Right ventricle myocardium superior (tissue), 1 donor: ENCODE data around the gene RCOR1. TPM values are rescaled to one million over a fixed set of nuclear protein-coding genes. Genes with fewer than 3 reads are reported as not detected.

Experiments
- ATAC-seq: fragments of 200-7000 bp; cut with Tn5 transposase; one replicate; pipeline ENCODE4 v1.9.1; 2020; ENCODE audit warnings: mild to moderate bottlenecking; ENCODE audit not compliant: poor library complexity
- DNase-seq: peaks from one replicate; pipeline ENCODE4 v3.0.0-alpha.2; 2020
- intact Hi-C: fragments of 100-400 bp; cut with DNase I; formaldehyde crosslinking; loops from one replicate; pipeline ENCODE4 v1.11.2; 2022
- total RNA-seq: library from RNA; stranded (reverse); fragmentation: NEBNext Ultra II Directional; extraction: Animal tissue kit (Norgen Biotek cat#: 25700); gene quantifications from one replicate; pipeline ENCODE4 v1.2.1, GENCODE V29; 2021
- donor health status: DM: no; HTN: yes; CAD: no; lungs with severe emphysema.

RCOR1 gene
- total RNA-seq, 1 donor from 2014 or later, result 10.8 TPM

- ATAC-seq (no peak), DNase-seq (no peak)
- intact Hi-C loops, result no loop called here
These were observed 137.4 kb downstream of the RCOR1 start for GRCh38 chr14:102729825-102730224.

DNA sequence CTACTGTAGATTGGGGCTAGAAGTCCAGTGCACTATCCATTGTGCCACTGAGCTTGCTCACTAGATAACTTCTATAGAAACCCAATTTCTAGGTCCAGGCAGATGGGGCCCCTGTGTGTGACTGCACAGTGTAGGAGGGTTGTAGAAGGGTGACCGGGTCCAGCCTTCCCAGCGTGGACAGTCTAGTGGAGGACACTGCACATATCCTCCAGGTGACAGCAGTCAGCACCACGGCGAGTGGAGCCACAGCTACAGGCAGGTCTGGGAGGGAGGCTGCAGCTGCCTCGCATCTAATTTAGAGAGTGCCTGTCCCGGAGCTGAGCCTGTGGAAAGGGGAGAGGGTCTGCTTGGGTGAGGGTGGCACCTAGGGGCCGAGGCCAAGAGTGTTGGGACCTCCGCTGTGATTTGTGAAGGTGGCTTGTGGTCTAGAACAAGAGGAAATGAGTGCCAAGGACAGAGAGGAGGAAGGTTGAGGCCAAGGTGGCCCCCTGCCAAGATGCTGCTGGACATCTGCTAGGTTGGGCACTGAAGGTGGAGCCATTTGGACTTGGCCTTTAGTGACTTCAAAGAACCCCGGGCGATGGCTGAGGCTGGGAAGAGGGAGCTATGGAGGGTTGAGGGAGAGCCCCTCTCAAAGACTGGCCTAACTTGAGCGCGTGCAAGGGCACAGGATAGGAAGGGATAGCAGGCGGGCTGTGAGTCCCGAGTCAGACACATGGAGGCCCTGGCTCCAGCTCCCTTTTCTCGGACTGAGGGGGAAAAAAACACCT, 138.8 kb downstream of the RCOR1 start:
- no peak for ATAC-seq
- DNase-seq, result no peak
- intact Hi-C loops, result no loop called here

DNA sequence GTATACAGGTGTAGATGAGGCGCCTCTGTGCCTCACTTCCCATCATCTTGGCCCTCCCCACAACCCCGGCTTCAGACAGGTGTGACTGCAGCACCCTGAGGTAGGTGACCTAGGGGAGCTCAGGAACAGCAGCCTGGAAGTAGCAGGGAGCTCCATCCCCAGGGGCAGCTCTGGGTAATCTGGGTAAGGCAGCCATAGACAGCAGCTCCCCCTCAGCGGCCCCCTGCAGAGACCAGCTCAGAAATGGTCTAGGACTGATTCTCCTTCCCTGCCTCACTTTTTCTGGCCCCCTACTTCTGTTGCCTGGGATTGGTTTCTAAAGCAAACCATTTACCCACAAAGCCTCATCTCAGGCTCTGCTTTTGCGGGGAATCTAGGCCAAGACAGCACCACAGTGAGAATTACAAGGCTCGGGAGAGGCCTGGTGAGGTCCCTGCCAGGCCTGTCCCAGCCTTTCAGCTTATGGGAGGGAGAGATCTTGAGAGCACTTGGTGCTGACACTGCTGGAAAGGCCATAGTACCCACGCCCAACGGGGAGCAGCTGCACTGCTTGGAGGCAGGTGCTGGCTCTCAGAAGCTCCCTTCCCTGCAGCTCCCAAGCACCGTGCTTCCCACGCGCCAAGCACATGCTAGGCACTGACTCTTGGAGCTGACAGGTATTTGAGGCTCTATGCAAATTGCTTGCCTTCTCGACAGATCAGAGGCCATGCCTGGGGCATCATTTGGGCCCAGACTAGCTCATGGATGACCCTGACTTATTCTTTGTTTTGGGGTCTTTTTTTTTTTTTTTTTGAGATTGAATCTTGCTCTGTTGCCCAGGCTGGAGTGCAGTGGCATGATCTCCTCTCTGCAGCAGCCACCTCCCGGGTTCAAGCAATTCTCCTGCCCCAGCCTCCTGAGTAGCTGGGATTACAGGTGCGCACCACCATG, 139.7 kb downstream of the RCOR1 start:
- ATAC-seq (no peak), DNase-seq (no peak)
- intact Hi-C loops, result no loop called here

- no peak for ATAC-seq
These were observed 140.5 kb downstream of the RCOR1 start for GRCh38 chr14:102732924-102733323.

GRCh38 chr14:102733326-102733725, 140.9 kb downstream of the RCOR1 start:
- DNase-seq (no peak), ATAC-seq (no peak)
- intact Hi-C loops, result no loop called here

More at GRCh38 chr14:102732924-102733323, 140.5 kb downstream of the RCOR1 start:
- DNase-seq, result no peak
- intact Hi-C loops, result no loop called here

GRCh38 chr14:102734436-102734835, 142.0 kb downstream of the RCOR1 start:
- ATAC-seq, result no peak
- intact Hi-C loops, result no loop called here
- DNase-seq, result no peak

GRCh38 chr14:102736956-102737355, 144.5 kb downstream of the RCOR1 start:
- intact Hi-C loops, result no loop called here
- ATAC-seq (no peak), DNase-seq (no peak)

GRCh38 chr14:102737402-102738372, 145.2 kb downstream of the RCOR1 start:
- intact Hi-C loops, result no loop called here
- DNase-seq (no peak), ATAC-seq (no peak)

- no peak for ATAC-seq
- DNase-seq, result no peak
- intact Hi-C loops, result no loop called here
These were observed 146.1 kb downstream of the RCOR1 start for GRCh38 chr14:102738373-102739189.

GRCh38 chr14:102739190-102739469, 146.7 kb downstream of the RCOR1 start:
- intact Hi-C loops, result no loop called here
- DNase-seq, result no peak
- no peak for ATAC-seq

DNA sequence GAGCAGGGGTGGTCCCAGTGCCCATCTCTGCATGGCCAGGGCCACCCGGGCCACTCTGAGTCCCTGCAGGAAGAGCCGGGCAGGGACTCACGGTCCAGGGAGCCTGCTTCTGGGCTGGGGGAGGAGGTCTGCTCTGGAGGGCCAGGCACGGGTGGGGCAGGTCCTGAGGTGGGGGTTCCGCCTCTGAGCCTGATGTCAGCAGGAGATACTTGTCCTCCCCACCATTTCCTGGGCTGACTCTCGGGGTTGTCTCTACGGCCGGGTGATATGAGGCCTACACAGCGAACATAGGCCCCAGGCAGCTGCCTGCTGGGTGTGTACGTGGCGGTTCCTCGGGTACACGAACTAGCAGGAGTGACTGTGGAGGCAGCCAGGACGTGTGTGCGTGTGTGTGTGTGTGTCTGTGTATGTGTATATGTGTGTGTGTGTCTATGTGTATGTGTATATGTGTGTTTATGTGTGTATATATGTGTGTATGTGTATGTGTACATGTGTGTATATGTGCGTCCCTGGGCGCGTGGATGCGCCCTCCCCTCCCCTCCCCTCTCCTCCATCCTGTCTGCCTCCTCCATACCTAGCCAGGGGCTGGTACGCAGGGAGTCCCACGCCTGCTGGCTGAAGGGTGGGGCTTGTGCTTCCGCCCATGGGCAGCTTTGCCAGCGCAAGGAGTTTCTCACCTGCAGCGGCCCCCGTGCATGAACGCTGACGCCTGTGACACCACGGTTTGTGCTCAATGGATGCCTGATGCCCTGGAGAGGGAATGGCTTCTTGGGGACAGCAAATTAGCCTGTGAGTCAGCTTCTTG, 154.4 kb downstream of the RCOR1 start:
- intact Hi-C loops, result no loop called here
- no peak for DNase-seq
- no peak for ATAC-seq

GRCh38 chr14:102748806-102749205, 156.4 kb downstream of the RCOR1 start:
- peak; percentile 20 for DNase-seq
- intact Hi-C loops, result no loop called here
- ATAC-seq, result no peak

DNA sequence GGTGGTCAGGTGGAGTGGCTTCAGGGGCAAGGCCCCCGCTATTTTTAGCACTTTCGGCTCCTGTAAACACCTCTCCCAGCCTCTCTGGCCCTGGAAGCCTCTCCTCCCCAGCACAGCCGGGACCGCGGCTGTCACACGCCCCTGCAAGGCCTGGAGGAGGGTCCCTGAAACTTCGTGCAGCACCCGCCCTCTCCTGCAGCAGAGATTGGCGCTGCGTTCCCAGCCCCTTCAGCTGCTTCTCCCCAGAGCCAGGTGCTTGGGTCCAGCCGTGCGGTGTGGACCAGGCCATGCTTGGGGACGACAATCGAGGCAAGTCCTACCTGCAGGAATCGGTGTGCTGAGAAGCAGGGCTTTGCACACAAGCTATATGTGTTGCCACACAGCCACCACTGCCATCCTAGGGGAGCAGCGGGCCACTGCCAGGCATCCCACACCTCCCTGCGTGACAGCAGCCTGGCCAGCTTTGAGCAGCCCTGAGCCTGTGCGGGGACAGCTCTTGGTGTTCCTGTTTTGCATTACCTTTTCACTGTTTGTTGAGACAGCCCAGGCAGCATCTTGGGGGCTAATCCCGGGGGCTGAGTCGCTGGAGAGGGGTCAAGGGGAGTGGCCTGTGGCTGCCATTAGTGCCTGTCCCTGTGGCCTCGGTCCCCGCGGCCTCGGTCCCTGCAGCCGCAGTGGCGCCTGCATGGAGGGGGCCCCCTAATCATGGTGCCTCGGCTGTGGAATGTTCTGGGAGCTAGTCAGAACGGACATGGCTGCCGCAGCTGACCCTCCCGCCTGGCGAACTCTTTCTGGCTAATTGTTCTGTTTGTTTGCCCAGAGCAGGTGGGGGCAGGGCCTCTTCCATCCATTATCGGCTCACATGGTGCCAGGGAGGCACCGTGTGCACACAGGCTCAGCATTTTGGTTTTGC, 157.2 kb downstream of the RCOR1 start:
- DNase-seq (no peak), ATAC-seq (no peak)
- intact Hi-C loops, result no loop called here

GRCh38 chr14:102750376-102750775, 157.9 kb downstream of the RCOR1 start:
- intact Hi-C loops, result no loop called here
- no peak for ATAC-seq
- DNase-seq, result no peak

GRCh38 chr14:102751088-102751487, 158.6 kb downstream of the RCOR1 start:
- intact Hi-C loops, result no loop called here
- DNase-seq (no peak), ATAC-seq (no peak)

GRCh38 chr14:102752239-102752847, 159.9 kb downstream of the RCOR1 start:
- intact Hi-C loops, result no loop called here
- no peak for DNase-seq
- ATAC-seq, result no peak
